Ishikawa (cell line): ENCODE measurements around the gene KLHL33.

Experiments
- EP300 ChIP-seq: IDR thresholded peaks from 2 replicates; pipeline ENCODE4 v1.6.1; 2012; ENCODE audit warnings: borderline replicate concordance
- RAD21 ChIP-seq: IDR thresholded peaks from 2 replicates; pipeline ENCODE4 v1.6.1; 2012; ENCODE audit warnings: low read depth
- TAF1 ChIP-seq: IDR thresholded peaks from 2 replicates; pipeline ENCODE4 v1.6.1; 2012; ENCODE audit warnings: low read depth, mild to moderate bottlenecking
- TCF12 ChIP-seq: IDR thresholded peaks from 2 replicates; pipeline ENCODE4 v1.6.1; 2012; ENCODE audit warnings: low read depth
- YY1 ChIP-seq: IDR thresholded peaks from 2 replicates; pipeline ENCODE4 v1.6.1; 2012; ENCODE audit warnings: low read depth

GRCh38 chr14:20409226-20409625 is 26.7 kb downstream of the KLHL33 start:
- TF ChIP-seq EP300 (no peak), RAD21 (no peak), TCF12 (no peak), TAF1 (no peak), YY1 (no peak)
